H1 (cell line): ENCODE results near the gene NUB1. TPM values are rescaled to one million over a fixed set of nuclear protein-coding genes. Genes with fewer than 3 reads are reported as not detected.

Experiments
- CTCF ChIA-PET: fragments of 300-600 bp; sonication (Branson Sonifier 250); formaldehyde crosslinking; loops from one replicate; lab custom pipeline; 2021; ENCODE audit not compliant: partially characterized antibody; lab: Charles Lee
- POLR2A ChIA-PET: fragments of 300-600 bp; sonication (Branson Sonifier 250); formaldehyde crosslinking; loops from one replicate; lab custom pipeline; 2021; ENCODE audit warnings: inconsistent platforms; ENCODE audit not compliant: partially characterized antibody; lab: Charles Lee
- DNase-seq, 2 experiments: peaks; one replicate each; pipeline versions ENCODE4 v3.0.0 to v3.0.0-alpha.2; 2010 to 2022; ENCODE audit warnings: low spot score in 2 of 2, low read depth in 1 of 2, mixed read lengths in 1 of 2
- FAIRE-seq: peaks from 2 replicates; lab custom pipeline; 2011; peaks lifted over from hg19 to GRCh38; lab: Jason Lieb, UNC
- H2AFZ ChIP-seq: 2 replicates; pipeline ENCODE4 v1.8.1; 2012; ENCODE audit warnings: low read length, inconsistent platforms
- H2AK5ac ChIP-seq: 2 replicates; pipeline ENCODE4 v1.6.1; 2013; ENCODE audit warnings: low read depth, low read length
- H2BK120ac ChIP-seq: replicated peaks from 2 replicates; pipeline ENCODE3; 2013; ENCODE audit warnings: low read depth, low read length, inconsistent platforms
- H2BK12ac ChIP-seq: 2 replicates; pipeline ENCODE4 v1.6.1; 2013; ENCODE audit warnings: low read depth, low read length
- H2BK15ac ChIP-seq: 2 replicates; pipeline ENCODE4 v1.6.1; 2013; ENCODE audit warnings: low read length
- H2BK20ac ChIP-seq: 2 replicates; pipeline ENCODE4 v1.6.1; 2013; ENCODE audit warnings: low read length
- H2BK5ac ChIP-seq: 2 replicates; pipeline ENCODE4 v1.6.1; 2013; ENCODE audit warnings: low read depth, low read length
- H3K14ac ChIP-seq: 2 replicates; pipeline ENCODE4 v1.6.1; 2013; ENCODE audit warnings: inconsistent platforms; ENCODE audit not compliant: insufficient read length
- H3K18ac ChIP-seq: 2 replicates; pipeline ENCODE4 v1.6.1; 2013; ENCODE audit warnings: low read length; ENCODE audit errors: extremely low read depth
- H3K23ac ChIP-seq: 2 replicates; pipeline ENCODE4 v1.6.1; 2013; ENCODE audit warnings: inconsistent platforms; ENCODE audit not compliant: insufficient read length
- H3K23me2 ChIP-seq: 2 replicates; pipeline ENCODE4 v1.6.1; 2013; ENCODE audit warnings: low read depth, low read length
- H3K27ac ChIP-seq: 2 replicates; pipeline ENCODE4 v1.6.1; 2011; ENCODE audit warnings: low read depth, low read length, inconsistent platforms
- H3K27me3 ChIP-seq, 4 experiments: replicated peaks in 1 of 4; 1 replicate in 1 of 4; 2 replicates in 3 of 4; pipeline versions ENCODE4 v1.6.1 to v1.8.1; 2011 to 2013; ENCODE audit warnings: low read length in 3 of 4, mild to moderate bottlenecking in 3 of 4, inconsistent platforms in 2 of 4, mixed read lengths in 2 of 4, moderate library complexity in 1 of 4; ENCODE audit not compliant: control insufficient read depth in 3 of 4, insufficient read depth in 3 of 4; ENCODE audit errors: extremely low read depth in 1 of 4
- H3K36me3 ChIP-seq, 4 experiments: 2 replicates each; pipeline versions ENCODE4 v1.6.1 to v1.8.1; 2011 to 2013; ENCODE audit warnings: mild to moderate bottlenecking in 4 of 4, low read length in 3 of 4, moderate library complexity in 2 of 4, control low read depth in 1 of 4, inconsistent platforms in 1 of 4; ENCODE audit not compliant: insufficient read depth in 4 of 4, control insufficient read depth in 2 of 4
- H3K4ac ChIP-seq: replicated peaks from 2 replicates; pipeline ENCODE3; 2013; ENCODE audit warnings: low read length, low read depth, mixed read lengths, inconsistent platforms; ENCODE audit not compliant: insufficient read length
- H3K4me1 ChIP-seq, 4 experiments: replicated peaks in 1 of 4; 1 replicate in 1 of 4; 2 replicates in 3 of 4; pipeline versions ENCODE4 v1.6.1 to v1.8.1; 2011 to 2013; ENCODE audit warnings: low read length in 3 of 4, inconsistent platforms in 2 of 4, mixed read lengths in 1 of 4; ENCODE audit not compliant: insufficient read depth in 4 of 4, control insufficient read depth in 3 of 4
- H3K4me2 ChIP-seq, 2 experiments: 2 replicates each; pipeline versions ENCODE4 v1.6.1 to v1.8.1; 2011 to 2013; ENCODE audit warnings: low read depth in 2 of 2, low read length in 2 of 2, control low read depth in 1 of 2, inconsistent platforms in 1 of 2, mild to moderate bottlenecking in 1 of 2; ENCODE audit not compliant: insufficient read depth in 1 of 2
- H3K4me3 ChIP-seq, 4 experiments: fragments of 200-600, 300-600 bp in 1 of 4; sonication (generic), shearing (Covaris generic), sonication (Bioruptor Twin) in 1 of 4; 2 replicates each; pipeline versions ENCODE4 v1.5.1 to v1.8.1; 2011 to 2016; ENCODE audit warnings: low read length in 4 of 4, low read depth in 3 of 4, control low read depth in 2 of 4, inconsistent platforms in 2 of 4, mild to moderate bottlenecking in 2 of 4, mixed read lengths in 1 of 4, moderate library complexity in 1 of 4; ENCODE audit not compliant: insufficient read depth in 2 of 4; ENCODE audit errors: extremely low read depth in 1 of 4
- H3K56ac ChIP-seq: replicated peaks from 2 replicates; pipeline ENCODE3; 2013; ENCODE audit warnings: low read depth, mild to moderate bottlenecking, mixed read lengths, low read length, inconsistent platforms; ENCODE audit not compliant: insufficient read length
- H3K79me1 ChIP-seq: 2 replicates; pipeline ENCODE4 v1.6.1; 2013; ENCODE audit warnings: low read depth, low read length, control low read depth
- H3K79me2 ChIP-seq, 2 experiments: 2 replicates each; pipeline versions ENCODE4 v1.6.1 to v1.8.1; 2012 to 2013; ENCODE audit warnings: low read length in 2 of 2, mild to moderate bottlenecking in 2 of 2, inconsistent platforms in 1 of 2; ENCODE audit not compliant: insufficient read depth in 2 of 2, control insufficient read depth in 1 of 2
- H3K9ac ChIP-seq, 4 experiments: replicated peaks in 1 of 4; 1 replicate in 1 of 4; 2 replicates in 3 of 4; pipeline versions ENCODE4 v1.6.1 to v1.8.1; 2011 to 2013; ENCODE audit warnings: low read depth in 3 of 4, low read length in 3 of 4, control low read depth in 2 of 4, mild to moderate bottlenecking in 2 of 4, moderate library complexity in 2 of 4, inconsistent platforms in 1 of 4; ENCODE audit errors: extremely low read depth in 1 of 4
- H3K9me3 ChIP-seq, 2 experiments: 2 replicates each; pipeline versions ENCODE4 v1.6.1 to v1.8.1; 2012 to 2013; ENCODE audit warnings: mild to moderate bottlenecking in 2 of 2, moderate library complexity in 2 of 2, control low read depth in 1 of 2, inconsistent platforms in 1 of 2, low read depth in 1 of 2, low read length in 1 of 2, mixed read lengths in 1 of 2; ENCODE audit not compliant: insufficient read depth in 2 of 2
- H4K20me1 ChIP-seq, 2 experiments: replicated peaks in 1 of 2; 2 replicates each; pipeline versions ENCODE3 to v1.8.1; 2011 to 2013; ENCODE audit warnings: inconsistent platforms in 2 of 2, low read length in 2 of 2, mild to moderate bottlenecking in 1 of 2; ENCODE audit not compliant: insufficient read depth in 2 of 2, control insufficient read depth in 1 of 2
- H4K5ac ChIP-seq: 2 replicates; pipeline ENCODE4 v1.6.1; 2013; ENCODE audit warnings: low read length, low read depth, mixed read lengths, inconsistent platforms; ENCODE audit not compliant: insufficient read length
- H4K8ac ChIP-seq: 2 replicates; pipeline ENCODE4 v1.8.0; 2013; ENCODE audit warnings: mild to moderate bottlenecking, moderate library complexity, low read length, inconsistent platforms; ENCODE audit not compliant: insufficient read depth; ENCODE audit errors: extremely low read depth
- H4K91ac ChIP-seq: replicated peaks from 2 replicates; pipeline ENCODE3; 2013; ENCODE audit warnings: low read length, mixed read lengths, inconsistent platforms; ENCODE audit not compliant: insufficient read length
- EGR1 ChIP-seq: IDR thresholded peaks from 2 replicates; pipeline ENCODE4 v1.6.1; 2011; ENCODE audit warnings: low read depth, low read length, borderline replicate concordance
- EP300 ChIP-seq, 2 experiments: IDR thresholded peaks; 1 replicate in 1 of 2; 2 replicates in 1 of 2; pipeline ENCODE4 v1.6.1; 2011 to 2012; ENCODE audit warnings: low read depth in 2 of 2, low read length in 2 of 2, mild to moderate bottlenecking in 2 of 2, borderline replicate concordance in 1 of 2, inconsistent platforms in 1 of 2, moderate library complexity in 1 of 2
- KDM5A ChIP-seq: fragments of 200-600 bp; IDR thresholded peaks from 2 replicates; pipeline ENCODE4 v1.7.1; 2012; ENCODE audit warnings: mild to moderate bottlenecking, low read length, inconsistent platforms, mixed read lengths
- SAP30 ChIP-seq: fragments of 300-600 bp; sonication (generic); IDR thresholded peaks from 2 replicates; pipeline ENCODE4 v1.7.1; 2012; ENCODE audit warnings: low read length, moderate library complexity, mild to moderate bottlenecking, inconsistent platforms; ENCODE audit not compliant: insufficient read depth, insufficient replicate concordance
- SP2 ChIP-seq: IDR thresholded peaks from 2 replicates; pipeline ENCODE4 v1.6.1; 2012; ENCODE audit warnings: mild to moderate bottlenecking, low read length, inconsistent platforms
- TEAD4 ChIP-seq: IDR thresholded peaks from 2 replicates; pipeline ENCODE4 v1.6.1; 2012; ENCODE audit warnings: low read depth, low read length, inconsistent platforms, mixed read lengths
- YY1 ChIP-seq: IDR thresholded peaks from 2 replicates; pipeline ENCODE4 v1.6.1; 2011; ENCODE audit warnings: low read depth, mild to moderate bottlenecking, low read length
- WGBS, 2 experiments: shearing (Covaris generic) in 1 of 2; methylation state at CpG; one replicate each; pipeline versions ENCODE4 v1.1.6 to v1.1.7; 2013 to 2015; ENCODE audit warnings: low lambda C conversion rate in 2 of 2, mixed read lengths in 2 of 2, inconsistent platforms in 1 of 2, low coverage in 1 of 2, missing lambda C conversion rate in 1 of 2; ENCODE audit not compliant: insufficient replicate concordance in 2 of 2, insufficient coverage in 1 of 2, insufficient read length in 1 of 2; ENCODE audit errors: extremely low coverage in 1 of 2, missing lambda C conversion rate in 1 of 2; 5-methylcytosine and 5-hydroxymethylcytosine counted together
- polyA plus RNA-seq, 7 experiments: library from polyadenylated mRNA; depleted of rRNA in 3 of 7; stranded (reverse) in 5 of 7; unstranded in 2 of 7; fragments of >200 nt in 5 of 7; fragments of 200-250 nt in 2 of 7; gene quantifications; 1 replicate in 5 of 7; 2 replicates in 1 of 7; 4 replicates in 1 of 7; pipeline versions ENCODE4 v1.2.1 to v1.2.3, GENCODE V29; 2011 to 2013; ENCODE audit warnings: missing spikeins in 2 of 7, mixed read lengths in 2 of 7
- total RNA-seq: library from RNA; stranded (reverse); fragmentation: NEBNext Ultra II Directional; extraction: Animal tissue kit (Norgen Biotek cat#: 25700); gene quantifications from 2 replicates; pipeline ENCODE4 v1.2.1, GENCODE V29; 2021

The NUB1 gene
- total and polyA plus RNA-seq, 2 of the 8 experiments (the other 6 are each of a cell fraction or from before 2014, with no cell fraction given): 22.1 to 43.5 TPM

DNA sequence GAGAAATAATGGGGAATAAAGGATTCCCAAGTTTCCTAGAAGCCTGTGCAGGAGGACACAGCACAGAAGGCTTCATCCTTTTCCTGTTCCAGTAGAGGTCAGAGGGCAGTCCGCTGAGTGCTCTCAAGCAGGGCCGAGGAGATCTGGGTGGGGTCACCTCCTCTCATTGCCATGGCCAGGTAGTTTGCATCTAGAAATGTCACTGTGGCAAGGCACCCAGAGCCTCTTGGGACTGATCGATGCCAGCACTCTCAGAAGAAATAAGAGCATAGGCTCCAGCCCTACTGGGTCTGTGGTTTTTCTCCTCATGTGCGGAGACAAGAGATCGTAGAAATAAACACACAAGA lies 7.9 kb downstream of the NUB1 start:
- Histone ChIP-seq H2BK12ac (no peak overlapping the region), H3K23me2 (no peaks in the 10 kb centered on the region), H3K27ac (no peak overlapping the region), H3K4me3 (no peak overlapping the region), H2AK5ac (no peak overlapping the region), H4K20me1 (peaks cover 3% of the 10 kb centered on the region in 2 experiments), H3K9me3 (no peaks in the 10 kb centered on the region), H3K14ac (no peak overlapping the region), H2BK120ac (no peak overlapping the region), H3K27me3 (no peaks in the 10 kb centered on the region), H4K5ac (no peak overlapping the region), H4K8ac (no peak overlapping the region), H3K18ac (no peak overlapping the region), H2BK20ac (no peak overlapping the region), H3K36me3 (peaks cover 0 to 43% (median 27%) of the 10 kb centered on the region in 4 experiments; a peak in 7 of 8 replicates), H2BK5ac (no peak overlapping the region), H3K56ac (no peak overlapping the region), H2BK15ac (no peak overlapping the region), H4K91ac (no peak overlapping the region), H3K4ac (no peak overlapping the region), H3K23ac (no peak overlapping the region), H3K9ac (no peak overlapping the region), H3K79me2 (no peaks in the 10 kb centered on the region), H3K4me1 (no peaks in the 10 kb centered on the region), H3K4me2 (no peak overlapping the region), H3K79me1 (no peaks in the 10 kb centered on the region), H2AFZ (no peak overlapping the region)
- POLR2A ChIA-PET: no interaction called here
- TF ChIP-seq KDM5A: no peak
- no peak for TF ChIP-seq EP300 (IDR thresholded peaks at IDR 0.05; ENCODE audit: borderline replicate concordance in 1 of 2, low read depth in 2 of 2, low read length in 2 of 2)
- TF ChIP-seq YY1: no peak
- no peak for TF ChIP-seq SP2
- no peak for TF ChIP-seq SAP30
- TF ChIP-seq TEAD4: no peak
- no peak for TF ChIP-seq EGR1
- 92% methylated on average over 5 of the region's 5 CpGs; no CpG with 5 or more reads in 1 of the 2 experiments for WGBS, 2 experiments
- CTCF ChIA-PET: interaction anchor here (1.0 to 7.0 kb wide), 10 partner anchors 10 to 202 kb away, joined by 3 to 161 read pairs (median 20); no protein-coding TSS in a partner anchor
- DNase-seq (no peak), FAIRE-seq (no peak)
